Common myeloid progenitor, CD34-positive (primary cell): Measurements from ENCODE around the gene ANKRD6.

ENCODE experiments used
- CTCF ChIA-PET: fragments of 350-600 bp; sonication (Branson Sonifier 250); formaldehyde crosslinking; loops from one replicate; lab custom pipeline; 2021; ENCODE audit warnings: antibody characterized with exemption; lab: Charles Lee
- POLR2A ChIA-PET: fragments of 350-600 bp; sonication (Branson Sonifier 250); formaldehyde crosslinking; loops from one replicate; lab custom pipeline; 2021; ENCODE audit warnings: antibody characterized with exemption; lab: Charles Lee
- DNase-seq, 3 donors: peaks; one replicate each; pipeline versions ENCODE4 v3.0.0 to v3.0.0-alpha.2; 2013
- H3K27ac ChIP-seq, 2 experiments: 1 replicate in 1 of 2; 2 replicates in 1 of 2; pipeline ENCODE4 v1.7.0; 2013; ENCODE audit warnings: inconsistent platforms in 2 of 2, low read length in 2 of 2, mild to moderate bottlenecking in 2 of 2, low read depth in 1 of 2, moderate library complexity in 1 of 2; ENCODE audit not compliant: severe bottlenecking in 2 of 2, insufficient read depth in 1 of 2, poor library complexity in 1 of 2
- H3K27me3 ChIP-seq, 5 experiments: replicated peaks in 2 of 5; 1 replicate in 3 of 5; 2 replicates in 2 of 5; pipeline versions ENCODE4 v1.6.1 to v1.7.0; 2013; ENCODE audit warnings: low read length in 4 of 5, mild to moderate bottlenecking in 2 of 5, moderate library complexity in 2 of 5, inconsistent platforms in 1 of 5; ENCODE audit not compliant: insufficient read depth in 5 of 5, control insufficient read depth in 4 of 5
- H3K36me3 ChIP-seq, 4 experiments: 1 replicate in 2 of 4; 2 replicates in 2 of 4; pipeline versions ENCODE4 v1.6.1 to v1.7.0; 2013; ENCODE audit warnings: low read length in 3 of 4, control low read depth in 1 of 4, mild to moderate bottlenecking in 1 of 4; ENCODE audit not compliant: control insufficient read depth in 4 of 4, insufficient read depth in 4 of 4
- H3K4me1 ChIP-seq, 4 experiments: 1 replicate in 3 of 4; 2 replicates in 1 of 4; pipeline versions ENCODE4 v1.6.1 to v1.7.1; 2013; ENCODE audit warnings: low read length in 3 of 4, mild to moderate bottlenecking in 3 of 4, control low read depth in 1 of 4, inconsistent platforms in 1 of 4, moderate library complexity in 1 of 4; ENCODE audit not compliant: control insufficient read depth in 4 of 4, insufficient read depth in 4 of 4; ENCODE audit errors: control extremely low read depth in 1 of 4
- H3K4me3 ChIP-seq, 7 experiments: 1 replicate in 4 of 7; 2 replicates in 3 of 7; pipeline versions ENCODE4 v1.5.1 to v1.7.0; 2013; ENCODE audit warnings: mild to moderate bottlenecking in 7 of 7, low read length in 6 of 7, moderate library complexity in 6 of 7, inconsistent platforms in 2 of 7, low read depth in 2 of 7, control low read depth in 1 of 7; ENCODE audit not compliant: insufficient read depth in 4 of 7, control insufficient read depth in 1 of 7; ENCODE audit errors: extremely low read depth in 1 of 7
- H3K9me3 ChIP-seq, 5 experiments: 1 replicate in 4 of 5; 2 replicates in 1 of 5; pipeline versions ENCODE4 v1.6.1 to v1.7.1; 2013; ENCODE audit warnings: low read length in 4 of 5, mild to moderate bottlenecking in 2 of 5, inconsistent platforms in 1 of 5, low read depth in 1 of 5, moderate library complexity in 1 of 5; ENCODE audit not compliant: control insufficient read depth in 4 of 5, insufficient read depth in 2 of 5; ENCODE audit errors: control extremely low read depth in 1 of 5
- WGBS: methylation state at CpG from one replicate; pipeline ENCODE4 v1.1.5; 2013; ENCODE audit not compliant: insufficient coverage; 5-methylcytosine and 5-hydroxymethylcytosine counted together

ANKRD6 gene

DNA sequence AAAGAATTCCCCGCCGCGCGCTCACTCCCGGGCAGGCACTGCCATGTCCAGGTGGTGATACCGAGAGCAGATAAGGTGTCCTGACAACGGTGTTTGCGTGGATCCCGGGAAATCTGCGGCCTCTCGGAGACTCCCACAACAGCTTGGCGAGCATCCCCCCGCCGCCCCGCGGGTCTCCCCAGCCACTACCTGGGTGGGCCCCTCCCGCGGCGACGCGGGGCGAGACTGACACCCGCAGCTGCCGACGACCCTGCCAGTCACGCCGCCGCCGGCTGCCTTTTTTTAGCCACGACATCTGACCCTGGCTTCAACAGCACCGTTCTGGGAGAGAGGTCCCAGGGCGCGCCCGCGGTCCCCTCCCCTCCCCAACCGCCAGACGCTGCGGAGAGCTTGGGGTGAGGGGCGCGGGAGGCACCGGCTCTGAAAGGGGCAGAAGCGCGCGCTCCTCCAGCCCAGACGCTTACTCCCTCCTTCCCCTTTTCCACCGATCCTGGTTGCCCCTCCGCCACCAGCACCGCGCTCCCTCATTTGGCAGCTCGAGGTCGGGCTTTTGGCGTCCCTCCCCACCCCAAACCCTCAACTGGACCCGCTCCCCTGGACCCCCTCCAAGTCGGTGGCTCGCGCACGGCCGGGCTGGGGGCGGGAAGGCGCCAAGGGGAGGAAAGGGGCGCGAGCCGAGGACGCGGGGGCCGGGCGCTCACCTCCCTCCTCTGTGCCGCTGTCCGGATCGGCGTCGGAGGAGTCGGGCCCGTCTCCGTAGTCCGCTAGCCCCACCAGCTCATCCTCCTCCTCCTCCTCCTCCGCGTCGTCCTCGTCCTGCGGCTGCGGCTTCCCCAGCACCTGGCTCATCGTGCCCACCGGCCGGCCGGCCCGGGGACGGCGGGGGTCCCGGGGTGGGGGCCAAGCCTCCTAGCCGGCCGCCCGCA, 21.5 kb upstream of the ANKRD6 start:
- Histone ChIP-seq H3K9me3 (no peaks in the 10 kb centered on the region), H3K36me3 (no peaks in the 10 kb centered on the region), H3K4me1 (peaks cover 8 to 60% (median 34%) of the 10 kb centered on the region in 4 experiments), H3K27ac (peak overlapping the region in 1 of 2 experiments; percentile 54), H3K4me3 (peak overlapping the region; percentile 44 to 88 (median 82)), H3K27me3 (no peaks in the 10 kb centered on the region)
- DNase-seq, result peak; percentile 50 to 80 (median 69)
- CTCF ChIA-PET, result interaction anchor here (1.1 to 7.8 kb wide), 7 partner anchors 12 to 47 kb away, joined by 3 to 53 read pairs (median 4); partner anchors contain the start of gene ANKRD6
- POLR2A ChIA-PET, result interaction anchor here (1.0 to 1.2 kb wide), 2 partner anchors 9 to 21 kb away, joined by 3 to 4 read pairs; partner anchors contain the start of gene ANKRD6
- WGBS, result under 1% methylated on average over 59 of the region's 93 CpGs

DNA sequence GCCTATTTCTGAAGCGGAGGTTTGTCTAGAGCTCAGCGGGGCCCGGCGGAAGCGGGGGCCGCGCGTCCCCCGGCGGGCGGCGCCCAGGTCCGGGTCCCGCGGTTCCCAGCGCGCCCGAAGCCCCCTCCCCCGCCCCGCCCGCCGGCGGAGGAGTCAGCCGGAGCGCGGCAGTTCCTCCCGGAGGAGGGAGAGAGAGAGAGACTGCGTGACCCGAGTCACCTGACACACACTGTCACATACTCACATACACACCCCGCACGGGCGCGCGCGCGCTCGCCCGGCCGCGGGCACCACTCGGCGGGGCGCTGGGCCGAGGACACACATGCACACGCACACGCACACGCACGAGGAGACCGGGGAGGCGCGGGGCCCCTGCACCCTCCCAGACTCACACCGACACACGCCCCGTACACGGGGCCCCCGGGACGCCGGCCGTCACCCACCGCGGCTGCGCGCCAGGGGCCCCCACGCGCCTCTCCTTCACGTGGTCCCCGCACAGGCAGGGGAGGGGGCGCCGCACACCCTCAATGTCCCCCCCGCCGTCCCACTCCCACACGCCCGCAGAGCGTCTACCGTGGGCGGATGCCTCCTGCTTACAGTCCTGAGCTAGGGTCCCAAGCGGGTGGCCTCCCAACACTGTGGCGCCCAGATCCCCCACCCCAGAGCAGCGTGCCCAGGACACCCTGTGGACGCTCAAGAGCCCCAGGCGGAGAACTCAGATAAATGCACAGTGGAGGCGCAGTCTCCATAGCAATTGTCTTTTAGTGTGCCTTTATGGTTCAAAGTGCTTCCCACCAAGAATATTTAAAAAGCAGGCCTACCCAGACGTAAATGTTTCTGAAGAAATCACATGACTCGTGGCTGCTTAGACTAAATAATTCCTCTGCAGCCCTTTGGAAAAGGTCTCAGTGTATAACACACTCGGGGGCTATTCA, 20.6 kb upstream of the ANKRD6 start, which contains the start of gene RRAGD:
TSS of gene RRAGD (minus strand) at position 203 of the 935 bp plus-strand sequence. CDS start 280 bp downstream, outside the sequence.
- Histone ChIP-seq H3K36me3 (no peaks in the 10 kb centered on the region), H3K27me3 (no peaks in the 10 kb centered on the region), H3K27ac (peak within 1 kb of the TSS in 1 of 2 experiments; percentile 54), H3K4me3 (peak within 1 kb of the TSS; percentile 44 to 88 (median 82)), H3K4me1 (peaks cover 4 to 52% (median 26%) of the 10 kb centered on the region in 4 experiments), H3K9me3 (no peaks in the 10 kb centered on the region)
- POLR2A ChIA-PET, result interaction anchor here (1.2 kb wide), 1 partner anchor 20 kb away, joined by 4 read pairs; the partner anchor contains the start of gene ANKRD6
- CTCF ChIA-PET, result interaction anchor here (0.7 to 7.8 kb wide), 6 partner anchors 14 to 48 kb away, joined by 3 to 53 read pairs (median 4); partner anchors contain the start of gene ANKRD6
- WGBS, result under 1% methylated on average over 57 of the region's 85 CpGs
- DNase-seq, result peak; percentile 73 to 92 (median 85)

DNA sequence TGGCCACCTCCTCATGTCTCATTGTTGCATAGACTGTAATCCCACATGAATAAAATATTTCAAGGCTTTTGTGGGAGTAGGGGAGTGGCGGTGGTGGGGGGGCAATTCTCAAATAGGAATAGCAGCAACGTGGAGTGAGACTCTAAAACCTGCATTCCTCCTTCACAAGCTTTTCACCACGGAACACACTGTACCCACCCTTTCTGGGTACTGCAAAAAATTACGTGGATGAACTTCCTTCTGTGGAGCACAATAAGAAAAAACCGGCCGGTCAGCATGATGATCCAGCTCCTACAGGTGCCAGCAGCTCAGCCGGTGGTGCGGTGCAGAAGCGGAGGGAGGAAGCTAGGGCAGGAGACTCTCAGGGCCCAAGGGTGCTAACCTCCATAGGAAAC, 19.9 kb upstream of the ANKRD6 start:
- no peaks in the 10 kb centered on the region for H3K27me3 ChIP-seq
- H3K4me1 ChIP-seq, result peaks cover 4 to 48% (median 26%) of the 10 kb centered on the region in 4 experiments
- peak in 1 of 3 donors; percentile 46 for DNase-seq
- peak overlapping the region; percentile 6 to 88 (median 80) for H3K4me3 ChIP-seq
- WGBS, result 0% methylated on average over 6 of the region's 9 CpGs
- H3K27ac ChIP-seq, result peak overlapping the region in 1 of 2 experiments; percentile 43
- no peaks in the 10 kb centered on the region for H3K9me3 ChIP-seq
- no peaks in the 10 kb centered on the region for H3K36me3 ChIP-seq
- ChIA-PET POLR2A (no interaction called here), CTCF (interaction anchor here (0.7 to 7.8 kb wide), 5 partner anchors 10 to 41 kb away, joined by 3 to 53 read pairs (median 4); partner anchors contain the start of gene ANKRD6)

DNA sequence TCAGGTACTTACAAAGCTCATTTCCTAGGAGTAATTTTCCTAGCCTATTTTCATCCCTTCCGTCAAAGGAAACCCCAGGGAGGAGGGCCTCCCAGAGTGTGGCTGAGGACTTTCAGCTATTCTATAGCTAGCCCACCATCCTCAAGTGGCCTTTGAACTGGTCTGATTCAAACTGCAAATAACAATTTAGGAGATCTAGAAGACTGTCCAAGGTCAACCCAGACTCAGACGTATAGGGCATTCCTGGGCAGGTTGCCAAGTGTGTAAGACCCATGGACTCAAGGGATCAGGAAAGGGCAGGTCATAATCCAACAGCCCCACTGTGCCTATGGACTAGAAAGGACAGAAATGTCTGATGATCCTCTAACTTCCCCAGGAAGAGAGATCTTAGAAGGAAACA, 18.7 kb upstream of the ANKRD6 start:
- no peaks in the 10 kb centered on the region for H3K36me3 ChIP-seq
- no peak overlapping the region for H3K27ac ChIP-seq
- H3K9me3 ChIP-seq, result no peaks in the 10 kb centered on the region
- H3K27me3 ChIP-seq, result no peaks in the 10 kb centered on the region
- CTCF ChIA-PET, result interaction anchor here (1.1 to 7.8 kb wide), 6 partner anchors 9 to 184 kb away, joined by 3 to 53 read pairs (median 4); partner anchors contain the start of gene ANKRD6
- H3K4me3 ChIP-seq, result no peak overlapping the region
- WGBS, result 45% methylated on average over 2 of the region's 2 CpGs
- peaks cover 4 to 38% (median 25%) of the 10 kb centered on the region in 4 experiments for H3K4me1 ChIP-seq
- no peak for DNase-seq
- POLR2A ChIA-PET, result no interaction called here

DNA sequence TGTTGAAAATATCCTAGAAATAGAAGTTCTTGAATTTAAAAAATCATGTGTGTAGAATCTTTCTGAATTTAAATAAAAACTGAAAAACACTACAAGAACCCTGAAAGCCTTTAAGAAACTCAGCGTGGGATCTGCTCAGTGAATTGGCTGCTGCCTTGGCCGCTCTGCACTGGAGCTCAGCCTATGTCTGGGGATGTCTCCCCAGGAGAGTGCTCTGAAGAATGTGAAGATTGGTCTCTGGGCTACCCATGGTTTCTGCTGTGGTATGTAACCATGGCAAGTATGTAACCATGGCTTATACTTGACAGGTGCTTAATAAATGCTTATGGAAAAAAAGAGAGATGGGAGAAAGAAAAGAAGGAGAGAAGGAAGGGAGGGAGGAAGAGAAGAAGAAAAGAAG, 17.8 kb upstream of the ANKRD6 start:
- DNase-seq, result no peak
- 100% methylated on average over 2 of the region's 2 CpGs for WGBS
- H3K4me3 ChIP-seq, result no peak overlapping the region
- H3K4me1 ChIP-seq, result peaks cover 4 to 29% (median 21%) of the 10 kb centered on the region in 4 experiments
- ChIA-PET CTCF (interaction anchor here (1.3 to 7.8 kb wide), 2 partner anchors 15 to 183 kb away, joined by 3 to 53 read pairs; partner anchors contain the start of gene ANKRD6), POLR2A (no interaction called here)
- H3K27me3 ChIP-seq, result no peaks in the 10 kb centered on the region
- H3K27ac ChIP-seq, result no peak overlapping the region
- H3K9me3 ChIP-seq, result no peaks in the 10 kb centered on the region
- H3K36me3 ChIP-seq, result no peaks in the 10 kb centered on the region

DNA sequence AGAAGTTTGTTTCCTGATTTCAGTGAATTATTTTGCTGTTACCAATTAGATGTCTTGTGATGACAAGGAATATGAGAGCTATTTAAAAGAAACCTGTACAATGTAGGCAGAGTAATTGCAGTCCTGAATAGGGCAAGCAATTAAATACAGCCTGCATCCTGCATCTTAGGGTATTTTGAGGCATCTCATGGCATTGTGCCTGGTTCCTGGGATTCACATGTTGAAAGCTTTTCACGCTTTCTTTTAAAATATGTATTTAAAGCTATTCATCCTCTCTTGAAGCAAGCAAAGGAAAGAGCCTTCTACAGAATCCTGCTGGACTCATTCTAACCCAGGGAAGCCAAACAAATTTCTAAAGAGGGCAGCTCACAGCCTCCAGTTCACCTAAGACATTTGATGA, 16.2 kb upstream of the ANKRD6 start:
- H3K36me3 ChIP-seq, result no peaks in the 10 kb centered on the region
- ChIA-PET CTCF (interaction anchor here (1.1 to 7.8 kb wide), 7 partner anchors 8 to 192 kb away, joined by 3 to 53 read pairs (median 4); partner anchors contain the start of gene ANKRD6), POLR2A (no interaction called here)
- no peaks in the 10 kb centered on the region for H3K27me3 ChIP-seq
- H3K4me1 ChIP-seq, result peaks cover 4 to 16% (median 12%) of the 10 kb centered on the region in 4 experiments
- no CpG with 5 or more reads among the region's 1 CpG for WGBS
- no peak for DNase-seq
- H3K27ac ChIP-seq, result no peak overlapping the region
- H3K9me3 ChIP-seq, result no peaks in the 10 kb centered on the region
- H3K4me3 ChIP-seq, result no peak overlapping the region
